ENCODE data around the gene XYLB.

XYLB gene

GRCh38 chr3:38457111-38458003 lies 110.8 kb downstream of the XYLB start:
- no peak for DNase-seq

DNA sequence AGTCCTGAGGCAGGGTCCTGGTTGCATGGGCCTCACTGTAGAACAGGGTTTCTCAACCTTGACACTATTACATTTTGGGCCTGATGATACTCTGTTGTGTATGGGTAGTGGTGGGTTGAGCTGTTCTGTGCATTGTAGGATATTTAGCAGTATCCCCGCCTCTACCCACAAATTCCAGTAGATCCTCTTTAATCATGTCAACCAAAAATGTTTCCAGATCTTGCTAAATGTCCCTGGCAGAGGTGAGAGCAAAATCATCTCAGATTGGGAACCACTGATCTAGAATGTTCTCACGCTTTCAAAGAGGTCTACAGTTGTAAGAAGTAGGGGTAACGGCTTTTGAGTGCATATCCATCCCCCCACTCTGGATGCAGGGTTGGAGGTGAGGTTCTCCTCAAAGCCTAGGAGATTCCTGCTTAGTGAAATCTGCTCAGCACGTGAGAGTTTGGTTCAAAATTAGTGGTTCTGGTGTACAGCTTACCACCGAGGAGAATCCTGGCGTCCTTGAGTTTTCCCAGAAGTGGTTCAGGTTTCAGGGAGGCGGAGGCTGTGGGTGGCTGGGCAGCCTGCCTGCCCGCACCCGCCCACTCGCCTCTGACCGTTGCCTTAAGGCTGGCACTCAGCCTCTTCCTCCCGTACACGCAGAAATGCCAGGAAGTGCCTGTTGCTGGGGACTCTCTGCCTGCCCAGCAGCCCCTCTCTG lies 112.4 kb downstream of the XYLB start:
- DNase-seq, result no peak

- DNase-seq, result no peak
These were observed 113.0 kb downstream of the XYLB start for GRCh38 chr3:38459499-38460048.

DNA sequence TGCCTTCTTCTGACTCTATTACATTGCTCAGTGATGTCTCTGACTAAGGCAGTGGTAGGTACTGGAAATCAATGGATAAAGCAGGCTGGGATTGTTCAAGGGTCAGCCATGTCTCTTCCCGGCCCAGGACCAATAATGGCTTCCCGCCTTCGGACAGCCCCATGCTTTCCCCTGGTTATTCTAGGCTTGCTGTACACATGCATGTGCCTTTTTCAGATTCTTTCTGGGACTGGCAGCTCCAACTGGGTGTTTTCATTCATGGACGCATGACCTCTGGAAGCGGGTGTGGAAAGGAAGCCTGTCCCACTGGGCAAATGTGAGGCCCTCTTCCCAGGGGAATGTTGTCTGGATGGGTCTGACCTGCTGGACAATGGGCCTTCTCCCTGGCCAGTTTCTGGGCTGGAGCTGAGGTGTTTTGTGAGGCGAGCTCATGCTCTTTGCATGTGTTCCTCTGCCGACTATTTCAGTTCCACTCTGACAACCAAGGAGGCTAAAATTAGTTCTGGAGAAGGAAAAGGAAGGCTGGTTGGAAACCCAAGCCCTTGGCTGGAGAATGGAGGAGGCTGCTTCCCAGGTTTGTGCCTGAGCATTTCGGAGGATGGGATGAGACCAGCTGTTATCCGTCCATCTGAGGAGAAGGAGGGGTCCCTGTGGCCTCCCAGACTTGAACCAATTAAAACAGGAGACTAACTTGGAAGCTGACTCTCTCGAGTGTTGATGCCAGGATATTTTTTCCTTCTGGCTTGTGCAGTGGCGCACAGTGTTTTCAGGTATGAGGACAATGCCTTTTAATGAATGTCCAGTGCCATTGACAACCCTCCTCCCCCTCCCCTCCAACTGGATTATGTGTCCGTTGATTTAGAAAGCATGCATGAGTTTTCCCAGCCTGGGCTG lies 114.0 kb downstream of the XYLB start:
- DNase-seq, result no peak
